HCT116 (cell line): Measurements from ENCODE around the gene SLC30A7. TPM values are rescaled to one million over a fixed set of nuclear protein-coding genes. Genes with fewer than 3 reads are reported as not detected.

Experiments used
- ATAC-seq: fragments of 200-7000 bp; cut with Tn5 transposase; 2 replicates; pipeline ENCODE4 v1.9.1; 2020; ENCODE audit warnings: mild to moderate bottlenecking, moderate library complexity
- BruUV-seq: library from RNA; stranded (reverse); fragments of 400-500 nt; replicated peaks from 2 replicates; lab custom pipeline; 2021; lab: Mats Ljungman, UMichigan
- CTCF ChIA-PET: fragments of 300-600 bp; sonication (Branson Sonifier 250); formaldehyde crosslinking; loops from one replicate; lab custom pipeline; 2021; ENCODE audit warnings: antibody characterized with exemption; lab: Charles Lee
- POLR2A ChIA-PET: fragments of 300-600, 350-600 bp; sonication (Branson Sonifier 250); formaldehyde crosslinking; loops from one replicate; lab custom pipeline; 2021; ENCODE audit warnings: antibody characterized with exemption; lab: Charles Lee
- RAD21 ChIA-PET, 2 experiments: fragments of 300-600 bp; sonication (Branson Sonifier 250); formaldehyde crosslinking; loops; one replicate each; lab custom pipeline; 2023; ENCODE audit warnings: low total read pairs in 2 of 2; ENCODE audit not compliant: uncharacterized antibody in 2 of 2, unreplicated experiment in 2 of 2, low non-redundant PET in 1 of 2; lab: Charles Lee
- DNase-seq: peaks from one replicate; pipeline ENCODE4 v3.0.0-alpha.2; 2010; ENCODE audit warnings: low read depth, low spot score
- H2AFZ ChIP-seq: fragments of 200-600 bp; shearing (Covaris generic), sonication (generic); 2 replicates; pipeline ENCODE4 v1.6.1; 2017; ENCODE audit warnings: low read depth, mixed run types, mixed read lengths, antibody characterized with exemption, low read length; ENCODE audit not compliant: poor library complexity, severe bottlenecking
- H3K27ac ChIP-seq: 2 replicates; pipeline ENCODE4 v1.5.1; 2012; ENCODE audit warnings: low read depth, low read length
- H3K27me3 ChIP-seq: fragments of 200-600 bp; sonication (generic); 2 replicates; pipeline ENCODE4 v1.6.1; 2016; ENCODE audit warnings: mixed run types, low read length, mixed read lengths; ENCODE audit not compliant: insufficient read depth
- H3K36me3 ChIP-seq, 2 experiments: fragments of 200-500 bp in 1 of 2; fragments of 200-600 bp in 1 of 2; sonication (Bioruptor generic) in 1 of 2; sonication (generic) in 1 of 2; 2 replicates each; pipeline versions ENCODE4 v1.5.1 to v1.6.1; 2014 to 2016; ENCODE audit warnings: low read length in 2 of 2, inconsistent platforms in 1 of 2, mixed read lengths in 1 of 2, mixed run types in 1 of 2; ENCODE audit not compliant: insufficient read depth in 2 of 2, control insufficient read depth in 1 of 2
- H3K4me1 ChIP-seq, 2 experiments: fragments of 200-600 bp in 1 of 2; sonication (generic) in 1 of 2; 2 replicates each; pipeline versions ENCODE4 v1.5.1 to v1.6.1; 2012 to 2017; ENCODE audit warnings: low read length in 2 of 2, inconsistent platforms in 1 of 2, mild to moderate bottlenecking in 1 of 2, mixed read lengths in 1 of 2, mixed run types in 1 of 2, moderate library complexity in 1 of 2; ENCODE audit not compliant: insufficient read depth in 2 of 2, control insufficient read depth in 1 of 2
- H3K4me2 ChIP-seq: fragments of 200-600 bp; sonication (generic); 2 replicates; pipeline ENCODE4 v1.6.1; 2017; ENCODE audit warnings: mixed run types, low read length, mixed read lengths
- H3K4me3 ChIP-seq, 2 experiments: fragments of 200-600 bp in 1 of 2; sonication (generic) in 1 of 2; replicated peaks in 1 of 2; 2 replicates each; pipeline ENCODE4 v1.5.1; 2011 to 2016; ENCODE audit warnings: low read length in 2 of 2, control low read depth in 1 of 2, low read depth in 1 of 2, mild to moderate bottlenecking in 1 of 2, mixed read lengths in 1 of 2, mixed run types in 1 of 2
- H3K79me2 ChIP-seq: fragments of 200-600 bp; sonication (generic); 2 replicates; pipeline ENCODE4 v1.6.1; 2017; ENCODE audit warnings: mild to moderate bottlenecking, mixed run types, low read length, moderate library complexity, mixed read lengths; ENCODE audit not compliant: insufficient read depth
- H3K9ac ChIP-seq: fragments of 200-600 bp; sonication (generic); 2 replicates; pipeline ENCODE4 v1.6.1; 2016; ENCODE audit warnings: low read length, mixed read lengths
- H3K9me2 ChIP-seq: fragments of 200-600 bp; sonication (generic), shearing (Covaris generic); 2 replicates; pipeline ENCODE4 v1.6.1; 2017; ENCODE audit warnings: mixed run types, mild to moderate bottlenecking, moderate library complexity; ENCODE audit not compliant: insufficient read depth
- H3K9me3 ChIP-seq, 2 experiments: fragments of 200-500 bp in 1 of 2; fragments of 200-600 bp in 1 of 2; sonication (Bioruptor generic) in 1 of 2; sonication (generic) in 1 of 2; 2 replicates each; pipeline ENCODE4 v1.6.1; 2014 to 2017; ENCODE audit warnings: low read length in 2 of 2, mixed read lengths in 2 of 2, inconsistent platforms in 1 of 2, low read depth in 1 of 2, mild to moderate bottlenecking in 1 of 2, mixed run types in 1 of 2, moderate library complexity in 1 of 2; ENCODE audit not compliant: control insufficient read depth in 1 of 2, insufficient read depth in 1 of 2
- H4K20me1 ChIP-seq: fragments of 200-600 bp; sonication (generic), shearing (Covaris generic); 2 replicates; pipeline ENCODE4 v1.6.1; 2017; ENCODE audit warnings: mixed run types, mild to moderate bottlenecking, moderate library complexity; ENCODE audit not compliant: insufficient read depth
- ATF3 ChIP-seq: IDR thresholded peaks from 2 replicates; pipeline ENCODE4 v1.6.1; 2012
- CBX3 ChIP-seq: IDR thresholded peaks from 2 replicates; pipeline ENCODE4 v1.6.1; 2012; ENCODE audit warnings: low read depth
- CTCF ChIP-seq, 3 experiments: fragments of 200-600 bp in 1 of 3; sonication (generic) in 1 of 3; IDR thresholded peaks in 2 of 3; conservative IDR thresholded peaks in 1 of 3; 2 replicates each; pipeline ENCODE4 v1.5.1; 2012 to 2017; ENCODE audit warnings: low read depth in 2 of 3, low read length in 2 of 3, antibody characterized with exemption in 1 of 3, borderline replicate concordance in 1 of 3, control low read depth in 1 of 3, mild to moderate bottlenecking in 1 of 3, mixed read lengths in 1 of 3, mixed run types in 1 of 3, moderate library complexity in 1 of 3; ENCODE audit not compliant: insufficient read depth in 1 of 3
- EGR1 ChIP-seq: IDR thresholded peaks from 2 replicates; pipeline ENCODE4 v1.6.1; 2012; ENCODE audit warnings: low read depth
- ELF1 ChIP-seq: IDR thresholded peaks from 2 replicates; pipeline ENCODE4 v1.6.1; 2012; ENCODE audit warnings: low read depth, borderline replicate concordance
- EZH2 ChIP-seq: fragments of 200-600 bp; sonication (generic); IDR thresholded peaks from 2 replicates; pipeline ENCODE4 v1.6.1; 2017; ENCODE audit warnings: antibody characterized with exemption, mixed run types
- EZH2phosphoT487 ChIP-seq: fragments of 200-600 bp; IDR thresholded peaks from 2 replicates; pipeline ENCODE4 v1.6.1; 2018; ENCODE audit warnings: antibody characterized with exemption, borderline replicate concordance
- FOSL1 ChIP-seq: IDR thresholded peaks from 2 replicates; pipeline ENCODE4 v1.6.1; 2012; ENCODE audit warnings: low read depth
- MAX ChIP-seq: IDR thresholded peaks from 2 replicates; pipeline ENCODE4 v1.6.1; 2012
- POLR2A ChIP-seq: IDR thresholded peaks from 2 replicates; pipeline ENCODE4 v1.7.0; 2011; ENCODE audit warnings: borderline replicate concordance; ENCODE audit not compliant: insufficient read depth, insufficient read length; ENCODE audit errors: extremely low read depth
- RAD21 ChIP-seq: IDR thresholded peaks from 2 replicates; pipeline ENCODE4 v1.6.1; 2012; ENCODE audit warnings: low read depth, mild to moderate bottlenecking
- SIN3A ChIP-seq: IDR thresholded peaks from 2 replicates; pipeline ENCODE4 v1.6.1; 2012; ENCODE audit warnings: low read depth
- SP1 ChIP-seq: IDR thresholded peaks from 2 replicates; pipeline ENCODE4 v1.6.1; 2012; ENCODE audit warnings: low read depth
- YY1 ChIP-seq: IDR thresholded peaks from 2 replicates; pipeline ENCODE4 v1.6.1; 2011; ENCODE audit warnings: low read length, low read depth, moderate library complexity, mild to moderate bottlenecking; ENCODE audit not compliant: insufficient replicate concordance; ENCODE audit errors: extremely low read depth
- ZBTB33 ChIP-seq: IDR thresholded peaks from 2 replicates; pipeline ENCODE4 v1.6.1; 2011; ENCODE audit warnings: mild to moderate bottlenecking, low read length, moderate library complexity; ENCODE audit not compliant: insufficient replicate concordance; ENCODE audit errors: extremely low read depth
- ZFX ChIP-seq: fragments of 450-650 bp; IDR thresholded peaks from 2 replicates; pipeline ENCODE4 v1.6.1; 2017
- ZNF274 ChIP-seq: fragments of 200-500 bp; sonication (Bioruptor generic); IDR thresholded peaks from 2 replicates; pipeline ENCODE4 v1.6.1; 2014; ENCODE audit warnings: mild to moderate bottlenecking, low read depth, low read length, inconsistent platforms
- intact Hi-C: fragments of 100-400 bp; cut with micrococcal nuclease; formaldehyde crosslinking; loops from 2 replicates; pipeline ENCODE4 v1.10.0; 2022
- total RNA-seq: library from RNA; stranded (reverse); gene quantifications from one replicate; pipeline ENCODE4 v1.2.1, GENCODE V29; 2021; ENCODE audit not compliant: unreplicated experiment

SLC30A7 gene
- total RNA-seq, 1 experiment from 2014 or later = 23.3 TPM

- intact Hi-C loops = no loop called here
- ATAC-seq (no peak), DNase-seq (no peak)
- BruUV-seq = no TSS peak
- no peak overlapping the region for H2AFZ ChIP-seq
- H3K27me3 ChIP-seq = no peaks in the 10 kb centered on the region
- no peak overlapping the region for H3K4me3 ChIP-seq
- ChIA-PET CTCF (interaction anchor here (1.1 to 2.3 kb wide), 2 partner anchors 13 to 421 kb away, joined by 3 to 11 read pairs; no protein-coding TSS in a partner anchor), RAD21 (no interaction called here), POLR2A (no interaction called here)
- H3K4me2 ChIP-seq = no peak overlapping the region
- H3K4me1 ChIP-seq = peaks cover 0 to 6% of the 10 kb centered on the region in 2 experiments; a peak in 2 of 4 replicates
- no peaks in the 10 kb centered on the region for H3K9me2 ChIP-seq
- H3K27ac ChIP-seq = no peak overlapping the region
- H3K36me3 ChIP-seq = no peaks in the 10 kb centered on the region
- no peaks in the 10 kb centered on the region for H3K79me2 ChIP-seq
- no peaks in the 10 kb centered on the region for H3K9me3 ChIP-seq
- no peak overlapping the region for H3K9ac ChIP-seq
- TF ChIP-seq MAX = no peak
- TF ChIP-seq RAD21 = no peak
- TF ChIP-seq FOSL1 = no peak
- TF ChIP-seq, all 23 proteins: peak for 0
- H4K20me1 ChIP-seq = no peaks in the 10 kb centered on the region
Measured at GRCh38 chr1:100881687-100882086, 14.2 kb upstream of the SLC30A7 start.

- H3K4me3 ChIP-seq = no peak overlapping the region
- no peak overlapping the region for H3K4me2 ChIP-seq
- RAD21 ChIA-PET = no interaction called here
- no peak for ATAC-seq
- H3K9me3 ChIP-seq = no peaks in the 10 kb centered on the region
- H3K9me2 ChIP-seq = no peaks in the 10 kb centered on the region
- no peak for DNase-seq
- CTCF ChIA-PET = interaction anchor here (2.4 kb wide), 1 partner anchor 14 kb away, joined by 8 read pairs; no protein-coding TSS in a partner anchor
- no peak overlapping the region for H3K9ac ChIP-seq
- H3K27ac ChIP-seq = no peak overlapping the region
- H3K79me2 ChIP-seq = no peaks in the 10 kb centered on the region
- H2AFZ ChIP-seq = no peak overlapping the region
- peaks cover 0 to 6% of the 10 kb centered on the region in 2 experiments; a peak in 2 of 4 replicates for H3K4me1 ChIP-seq
- no peaks in the 10 kb centered on the region for H3K36me3 ChIP-seq
- no peaks in the 10 kb centered on the region for H4K20me1 ChIP-seq
- POLR2A ChIA-PET = interaction anchor here (0.8 kb wide), 1 partner anchor 12 kb away, joined by 3 read pairs; the partner anchor contains the start of gene EXTL2
- BruUV-seq = no TSS peak
- no peaks in the 10 kb centered on the region for H3K27me3 ChIP-seq
- intact Hi-C loops = no loop called here
- TF ChIP-seq CTCF (IDR thresholded peaks at IDR 0.05 in 2 of 3, conservative IDR thresholded peaks at IDR 0.05 in 1 of 3; ENCODE audit: borderline replicate concordance in 1 of 3, insufficient read depth in 1 of 3, low read depth in 2 of 3, low read length in 2 of 3) (no peak), YY1 (no peak), ELF1 (no peak), EGR1 (no peak), ATF3 (no peak), FOSL1 (no peak), SP1 (no peak), ZFX (no peak), MAX (no peak), EZH2phosphoT487 (no peak), ZNF274 (no peak), ZBTB33 (no peak), SIN3A (no peak), EZH2 (no peak), CBX3 (no peak), POLR2A (no peak)
Measured at GRCh38 chr1:100882698-100883097, 13.2 kb upstream of the SLC30A7 start.
